ENCODE measurements around the gene GALNT17.

GALNT17 gene

GRCh38 chr7:71424166-71425035 is 292.5 kb downstream of the GALNT17 start:
- Histone ChIP-seq H3K36me3 (replicated peaks; ENCODE audit: low read depth, low read length) (no peaks in the 10 kb centered on the region), H3K9me3 (ENCODE audit: insufficient read depth, low read length) (no peaks in the 10 kb centered on the region), H4K20me1 (ENCODE audit: insufficient read depth, low read length) (no peaks in the 10 kb centered on the region), H3K4me1 (ENCODE audit: low read length) (no peaks in the 10 kb centered on the region), H3K4me3 (ENCODE audit: low read length) (no peak overlapping the region), H3K79me2 (ENCODE audit: low read length) (no peaks in the 10 kb centered on the region), H3K27ac (ENCODE audit: low read length) (no peak overlapping the region), H2AFZ (ENCODE audit: low read depth, low read length) (no peak overlapping the region), H3K27me3 (ENCODE audit: low read depth, low read length) (no peaks in the 10 kb centered on the region), H3K9ac (ENCODE audit: low read length) (no peak overlapping the region), H3K4me2 (ENCODE audit: low read length) (no peak overlapping the region)
- TF ChIP-seq EZH2phosphoT487 (IDR thresholded peaks at IDR 0.05; ENCODE audit: low read depth): no peak
- TF ChIP-seq, protein P1, sequence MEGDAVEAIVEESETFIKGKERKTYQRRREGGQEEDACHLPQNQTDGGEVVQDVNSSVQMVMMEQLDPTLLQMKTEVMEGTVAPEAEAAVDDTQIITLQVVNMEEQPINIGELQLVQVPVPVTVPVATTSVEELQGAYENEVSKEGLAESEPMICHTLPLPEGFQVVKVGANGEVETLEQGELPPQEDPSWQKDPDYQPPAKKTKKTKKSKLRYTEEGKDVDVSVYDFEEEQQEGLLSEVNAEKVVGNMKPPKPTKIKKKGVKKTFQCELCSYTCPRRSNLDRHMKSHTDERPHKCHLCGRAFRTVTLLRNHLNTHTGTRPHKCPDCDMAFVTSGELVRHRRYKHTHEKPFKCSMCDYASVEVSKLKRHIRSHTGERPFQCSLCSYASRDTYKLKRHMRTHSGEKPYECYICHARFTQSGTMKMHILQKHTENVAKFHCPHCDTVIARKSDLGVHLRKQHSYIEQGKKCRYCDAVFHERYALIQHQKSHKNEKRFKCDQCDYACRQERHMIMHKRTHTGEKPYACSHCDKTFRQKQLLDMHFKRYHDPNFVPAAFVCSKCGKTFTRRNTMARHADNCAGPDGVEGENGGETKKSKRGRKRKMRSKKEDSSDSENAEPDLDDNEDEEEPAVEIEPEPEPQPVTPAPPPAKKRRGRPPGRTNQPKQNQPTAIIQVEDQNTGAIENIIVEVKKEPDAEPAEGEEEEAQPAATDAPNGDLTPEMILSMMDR (IDR thresholded peaks at IDR 0.05; ENCODE audit: low read depth, low read length): no peak

DNA sequence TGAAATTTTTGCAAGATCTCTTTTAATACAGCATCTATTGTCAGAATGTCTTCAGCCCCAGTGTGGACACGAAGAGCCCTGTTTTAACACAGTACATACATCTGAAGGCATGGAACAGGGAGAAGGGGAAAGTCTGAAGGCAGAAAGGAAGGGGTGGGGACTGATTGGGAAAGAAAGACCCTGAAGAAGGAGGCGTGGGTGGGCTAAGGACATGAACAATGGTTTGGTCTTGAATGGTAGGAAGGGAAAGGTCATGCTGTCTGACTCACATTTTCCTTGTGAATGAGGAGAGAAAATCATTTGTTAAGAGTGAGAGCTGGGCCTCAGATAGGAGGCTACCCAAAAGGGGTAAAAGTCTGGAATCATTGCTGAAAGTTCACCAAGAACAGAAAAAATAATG is 297.1 kb downstream of the GALNT17 start:
- H3K9me3 ChIP-seq (ENCODE audit: insufficient read depth, low read length): no peaks in the 10 kb centered on the region
- H3K79me2 ChIP-seq (ENCODE audit: low read length): no peaks in the 10 kb centered on the region
- TF ChIP-seq, protein P1 (IDR thresholded peaks at IDR 0.05; ENCODE audit: low read depth, low read length): no peak
- no peak for TF ChIP-seq EZH2phosphoT487 (IDR thresholded peaks at IDR 0.05; ENCODE audit: low read depth)
- H3K4me1 ChIP-seq (ENCODE audit: low read length): no peaks in the 10 kb centered on the region
- H3K4me2 ChIP-seq (ENCODE audit: low read length): no peak overlapping the region
- H2AFZ ChIP-seq (ENCODE audit: low read depth, low read length): no peak overlapping the region
- no peaks in the 10 kb centered on the region for H3K36me3 ChIP-seq (replicated peaks; ENCODE audit: low read depth, low read length)
- no peaks in the 10 kb centered on the region for H4K20me1 ChIP-seq (ENCODE audit: insufficient read depth, low read length)
- H3K27me3 ChIP-seq (ENCODE audit: low read depth, low read length): no peaks in the 10 kb centered on the region
- no peak overlapping the region for H3K4me3 ChIP-seq (ENCODE audit: low read length)
- no peak overlapping the region for H3K9ac ChIP-seq (ENCODE audit: low read length)
- no peak overlapping the region for H3K27ac ChIP-seq (ENCODE audit: low read length)

DNA sequence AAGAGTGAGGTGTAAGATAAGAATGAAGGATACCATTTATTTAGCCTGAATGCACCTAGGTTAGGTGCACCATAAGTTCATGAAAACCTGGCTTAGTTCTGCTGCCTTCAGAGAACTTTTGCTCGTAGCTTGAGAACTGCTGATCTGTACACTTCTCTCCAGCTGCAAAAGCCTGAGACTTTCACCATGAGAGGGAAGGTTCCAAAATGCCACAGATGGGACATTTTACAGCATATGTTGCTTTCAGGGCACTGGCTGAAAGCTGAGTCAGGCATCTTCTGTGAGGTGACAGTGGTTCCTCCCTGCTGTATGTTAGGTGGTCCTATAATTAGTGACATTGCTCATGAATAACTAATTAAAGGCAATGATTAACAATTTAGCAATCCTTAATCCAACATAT is 298.3 kb downstream of the GALNT17 start:
- TF ChIP-seq, protein P1 (IDR thresholded peaks at IDR 0.05; ENCODE audit: low read depth, low read length): no peak
- no peak for TF ChIP-seq EZH2phosphoT487 (IDR thresholded peaks at IDR 0.05; ENCODE audit: low read depth)
- Histone ChIP-seq H3K4me1 (ENCODE audit: low read length) (no peaks in the 10 kb centered on the region), H3K27me3 (ENCODE audit: low read depth, low read length) (no peaks in the 10 kb centered on the region), H3K9ac (ENCODE audit: low read length) (no peak overlapping the region), H4K20me1 (ENCODE audit: insufficient read depth, low read length) (no peaks in the 10 kb centered on the region), H3K79me2 (ENCODE audit: low read length) (no peaks in the 10 kb centered on the region), H3K4me2 (ENCODE audit: low read length) (no peak overlapping the region), H2AFZ (ENCODE audit: low read depth, low read length) (no peak overlapping the region), H3K4me3 (ENCODE audit: low read length) (no peak overlapping the region), H3K9me3 (ENCODE audit: insufficient read depth, low read length) (no peaks in the 10 kb centered on the region), H3K27ac (ENCODE audit: low read length) (no peak overlapping the region), H3K36me3 (replicated peaks; ENCODE audit: low read depth, low read length) (no peaks in the 10 kb centered on the region)

DNA sequence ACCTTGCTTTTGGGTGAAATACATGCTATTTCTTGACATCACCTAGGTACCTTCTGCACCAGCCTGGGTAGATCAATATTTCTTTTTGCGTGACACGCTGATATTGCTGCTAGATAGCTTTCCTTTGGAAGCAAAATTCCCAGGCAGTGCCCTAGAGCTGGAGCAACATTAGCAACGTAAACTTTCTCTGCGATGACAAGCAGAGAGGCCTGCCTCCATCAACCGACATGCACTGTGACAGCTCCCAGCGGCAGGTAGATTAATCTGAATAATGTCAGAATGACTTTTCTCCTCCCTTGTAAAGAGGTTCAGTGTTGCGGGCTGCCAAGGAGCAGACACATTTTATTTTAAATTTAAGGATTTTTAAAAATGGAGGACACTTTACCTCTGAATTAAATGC is 307.4 kb downstream of the GALNT17 start:
- H3K4me2 ChIP-seq (ENCODE audit: low read length): no peak overlapping the region
- TF ChIP-seq, protein P1 (IDR thresholded peaks at IDR 0.05; ENCODE audit: low read depth, low read length): no peak
- TF ChIP-seq EZH2phosphoT487 (IDR thresholded peaks at IDR 0.05; ENCODE audit: low read depth): no peak
- H3K9ac ChIP-seq (ENCODE audit: low read length): no peak overlapping the region
- no peak overlapping the region for H2AFZ ChIP-seq (ENCODE audit: low read depth, low read length)
- H3K79me2 ChIP-seq (ENCODE audit: low read length): no peaks in the 10 kb centered on the region
- no peaks in the 10 kb centered on the region for H3K4me1 ChIP-seq (ENCODE audit: low read length)
- no peaks in the 10 kb centered on the region for H4K20me1 ChIP-seq (ENCODE audit: insufficient read depth, low read length)
- no peak overlapping the region for H3K4me3 ChIP-seq (ENCODE audit: low read length)
- no peaks in the 10 kb centered on the region for H3K27me3 ChIP-seq (ENCODE audit: low read depth, low read length)
- no peaks in the 10 kb centered on the region for H3K36me3 ChIP-seq (replicated peaks; ENCODE audit: low read depth, low read length)
- no peak overlapping the region for H3K27ac ChIP-seq (ENCODE audit: low read length)
- H3K9me3 ChIP-seq (ENCODE audit: insufficient read depth, low read length): no peaks in the 10 kb centered on the region
